Esophagus squamous epithelium (tissue), 4 donors: ENCODE results near the gene CALHM1.

Source experiments
- POLR2A ChIP-seq, 4 donors: fragments of 450-650 bp; IDR thresholded peaks; one replicate each; pipeline ENCODE4 v1.6.1; 2017; ENCODE audit warnings: antibody characterized with exemption in 4 of 4, mild to moderate bottlenecking in 4 of 4, moderate library complexity in 3 of 4
- TF ChIP-seq, protein P1 (sequence below), 6 experiments: fragments of 450-650 bp in 4 of 6; fragments of 200-600 bp in 2 of 6; sonication (generic) in 2 of 6; IDR thresholded peaks; one replicate each; pipeline ENCODE4 v1.5.1; 2016 to 2019; ENCODE audit warnings: antibody characterized with exemption in 6 of 6, mild to moderate bottlenecking in 4 of 6, moderate library complexity in 4 of 6

DNA sequence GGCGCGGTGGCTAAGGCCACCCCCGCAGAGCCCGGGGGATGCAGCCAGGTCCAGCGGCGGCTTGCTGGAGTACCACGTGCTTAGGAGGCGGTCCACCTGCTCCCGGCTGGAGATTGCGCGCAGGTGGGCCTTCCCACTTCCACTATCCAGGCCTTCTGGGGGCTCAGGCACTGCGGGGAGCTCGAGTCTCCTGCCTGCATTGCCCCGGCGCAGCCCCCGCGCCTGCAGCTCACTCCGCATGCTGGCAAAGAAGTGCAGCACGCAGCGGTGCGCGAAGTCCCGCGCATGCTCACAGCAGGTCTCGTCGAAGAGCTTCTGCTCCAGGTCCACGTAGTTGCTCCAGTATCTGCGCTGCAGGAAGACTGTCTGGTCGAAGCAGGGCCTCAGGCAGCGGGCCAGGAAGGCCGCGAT, 14.6 kb upstream of the CALHM1 start:
- TF ChIP-seq, protein P1, sequence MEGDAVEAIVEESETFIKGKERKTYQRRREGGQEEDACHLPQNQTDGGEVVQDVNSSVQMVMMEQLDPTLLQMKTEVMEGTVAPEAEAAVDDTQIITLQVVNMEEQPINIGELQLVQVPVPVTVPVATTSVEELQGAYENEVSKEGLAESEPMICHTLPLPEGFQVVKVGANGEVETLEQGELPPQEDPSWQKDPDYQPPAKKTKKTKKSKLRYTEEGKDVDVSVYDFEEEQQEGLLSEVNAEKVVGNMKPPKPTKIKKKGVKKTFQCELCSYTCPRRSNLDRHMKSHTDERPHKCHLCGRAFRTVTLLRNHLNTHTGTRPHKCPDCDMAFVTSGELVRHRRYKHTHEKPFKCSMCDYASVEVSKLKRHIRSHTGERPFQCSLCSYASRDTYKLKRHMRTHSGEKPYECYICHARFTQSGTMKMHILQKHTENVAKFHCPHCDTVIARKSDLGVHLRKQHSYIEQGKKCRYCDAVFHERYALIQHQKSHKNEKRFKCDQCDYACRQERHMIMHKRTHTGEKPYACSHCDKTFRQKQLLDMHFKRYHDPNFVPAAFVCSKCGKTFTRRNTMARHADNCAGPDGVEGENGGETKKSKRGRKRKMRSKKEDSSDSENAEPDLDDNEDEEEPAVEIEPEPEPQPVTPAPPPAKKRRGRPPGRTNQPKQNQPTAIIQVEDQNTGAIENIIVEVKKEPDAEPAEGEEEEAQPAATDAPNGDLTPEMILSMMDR (IDR thresholded peaks at IDR 0.05): no peak
- TF ChIP-seq POLR2A (IDR thresholded peaks at IDR 0.05): no peak
